Activated CD4-positive, alpha-beta memory T cell treated with anti-CD3 and anti-CD28 coated beads, Interleukin-2, amount 10 ng/mL, durations not matched to agents 7 days and 5 days (primary cell): ENCODE measurements around the gene CHADL. TPM values are rescaled to one million over a fixed set of nuclear protein-coding genes. Genes with fewer than 3 reads are reported as not detected.

Source experiments
- CTCF ChIA-PET: fragments of 350-600 bp; sonication (Branson Sonifier 250); formaldehyde crosslinking; loops from one replicate; lab custom pipeline; 2021; ENCODE audit warnings: antibody characterized with exemption, inconsistent platforms; lab: Charles Lee
- POLR2A ChIA-PET: fragments of 350-600 bp; sonication (Branson Sonifier 250); formaldehyde crosslinking; loops from one replicate; lab custom pipeline; 2021; ENCODE audit warnings: antibody characterized with exemption; lab: Charles Lee
- DNase-seq: peaks from one replicate; pipeline ENCODE4 v3.0.0-alpha.2; 2020
- H3K27ac Mint-ChIP-seq: one replicate; pipeline ENCODE4 v1.8.0; 2021; ENCODE audit warnings: mild to moderate bottlenecking, mixed read lengths
- H3K27me3 Mint-ChIP-seq: one replicate; pipeline ENCODE4 v1.8.0; 2021; ENCODE audit warnings: mixed read lengths
- H3K36me3 Mint-ChIP-seq: one replicate; pipeline ENCODE4 v1.8.0; 2021; ENCODE audit warnings: low read depth, mixed read lengths
- H3K4me1 Mint-ChIP-seq: one replicate; pipeline ENCODE4 v1.8.0; 2021; ENCODE audit warnings: mixed read lengths
- H3K4me3 Mint-ChIP-seq: one replicate; pipeline ENCODE4 v1.8.0; 2021; ENCODE audit warnings: mild to moderate bottlenecking, mixed read lengths
- H3K9me3 Mint-ChIP-seq: one replicate; pipeline ENCODE4 v1.8.0; 2021; ENCODE audit warnings: mixed read lengths
- total RNA-seq, 2 experiments: library from RNA; stranded (reverse); gene quantifications; one replicate each; pipeline ENCODE4 v1.2.3, GENCODE V29; 2021

The CHADL gene
- total RNA-seq, 2 experiments from 2014 or later = 0.18 TPM

GRCh38 chr22:41252365-41252764 lies 11.6 kb upstream of the CHADL start:
- H3K27me3 Mint-ChIP-seq = no peaks in the 10 kb centered on the region
- H3K36me3 Mint-ChIP-seq = peaks cover 73% of the 10 kb centered on the region
- H3K4me1 Mint-ChIP-seq = no peaks in the 10 kb centered on the region
- H3K4me3 Mint-ChIP-seq = no peak overlapping the region
- no peak for DNase-seq
- no peak overlapping the region for H3K27ac Mint-ChIP-seq
- ChIA-PET POLR2A (interaction anchor here (0.9 to 1.3 kb wide), 2 partner anchors 11 to 13 kb away, joined by 3 read pairs; partner anchors contain the start of gene CHADL), CTCF (interaction anchor here (0.7 kb wide), 1 partner anchor 15 kb away, joined by 3 read pairs; no protein-coding TSS in a partner anchor)
- no peaks in the 10 kb centered on the region for H3K9me3 Mint-ChIP-seq

DNA sequence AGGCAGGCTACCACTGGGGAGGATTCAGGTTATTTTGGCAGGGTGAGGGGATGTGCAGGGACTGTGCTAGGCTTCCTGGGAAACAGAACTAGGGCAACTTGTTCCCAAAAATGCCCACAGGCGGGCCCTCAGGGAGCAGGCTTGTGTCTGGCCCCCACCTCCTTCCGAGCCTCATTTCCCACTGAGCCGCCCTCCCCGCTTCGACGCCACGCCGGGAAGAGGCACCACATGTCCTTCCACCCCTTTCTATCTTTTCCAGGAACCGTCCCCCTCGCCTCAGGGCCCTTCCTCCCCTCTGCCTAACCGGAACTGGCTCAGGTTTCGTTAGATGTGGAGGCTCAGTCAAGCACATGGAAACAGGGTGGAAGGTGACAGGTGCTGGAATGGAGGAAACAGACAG lies 9.4 kb upstream of the CHADL start:
- peaks cover 60% of the 10 kb centered on the region for H3K36me3 Mint-ChIP-seq
- POLR2A ChIA-PET = no interaction called here

GRCh38 chr22:41249442-41249841 lies 8.7 kb upstream of the CHADL start:
- no peaks in the 10 kb centered on the region for H3K27me3 Mint-ChIP-seq
- H3K27ac Mint-ChIP-seq = no peak overlapping the region
- no peak overlapping the region for H3K4me3 Mint-ChIP-seq
- H3K36me3 Mint-ChIP-seq = peaks cover 61% of the 10 kb centered on the region
- DNase-seq = no peak
- POLR2A ChIA-PET = no interaction called here
- no peaks in the 10 kb centered on the region for H3K9me3 Mint-ChIP-seq
- CTCF ChIA-PET = no interaction called here
- no peaks in the 10 kb centered on the region for H3K4me1 Mint-ChIP-seq

More for the DNA sequence above, 9.4 kb upstream of the CHADL start:
- CTCF ChIA-PET = no interaction called here
- Mint-ChIP-seq H3K9me3 (no peaks in the 10 kb centered on the region), H3K4me3 (no peak overlapping the region), H3K27ac (no peak overlapping the region), H3K27me3 (no peaks in the 10 kb centered on the region), H3K4me1 (no peaks in the 10 kb centered on the region)
- no peak for DNase-seq

- DNase-seq = no peak
- Mint-ChIP-seq H3K36me3 (peaks cover 56% of the 10 kb centered on the region), H3K9me3 (no peaks in the 10 kb centered on the region), H3K27me3 (no peaks in the 10 kb centered on the region), H3K4me3 (no peak overlapping the region), H3K4me1 (no peaks in the 10 kb centered on the region), H3K27ac (no peak overlapping the region)
- ChIA-PET CTCF (no interaction called here), POLR2A (no interaction called here)
Observed at GRCh38 chr22:41248758-41249157, 8.0 kb upstream of the CHADL start.

DNA sequence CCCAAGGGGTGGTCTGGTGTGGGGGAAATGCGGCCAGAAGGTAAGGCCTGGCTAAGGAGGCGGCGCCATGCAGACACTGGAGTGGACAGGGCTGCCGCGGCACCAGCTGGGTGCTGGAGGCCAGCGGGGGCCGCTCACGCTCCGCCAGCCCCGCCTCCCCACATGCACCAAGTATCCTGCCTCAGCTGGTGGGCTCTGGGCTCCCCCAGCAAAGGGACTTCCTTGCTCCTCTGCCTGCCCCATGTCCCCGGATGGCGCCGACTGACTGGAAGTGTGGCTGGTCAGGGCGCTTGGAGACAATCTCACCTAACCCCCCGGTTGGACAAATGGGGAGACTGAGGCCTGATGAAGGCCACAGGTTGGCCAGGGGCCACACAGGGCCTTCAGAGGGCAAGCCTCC lies 7.6 kb upstream of the CHADL start:
- POLR2A ChIA-PET = no interaction called here
- Mint-ChIP-seq H3K27ac (no peak overlapping the region), H3K4me1 (no peaks in the 10 kb centered on the region), H3K9me3 (no peaks in the 10 kb centered on the region), H3K36me3 (peaks cover 54% of the 10 kb centered on the region), H3K27me3 (no peaks in the 10 kb centered on the region), H3K4me3 (no peak overlapping the region)
- DNase-seq = no peak
- CTCF ChIA-PET = no interaction called here

- H3K36me3 Mint-ChIP-seq = peaks cover 48% of the 10 kb centered on the region
- POLR2A ChIA-PET = no interaction called here
- CTCF ChIA-PET = no interaction called here
- no peak for DNase-seq
- no peak overlapping the region for H3K4me3 Mint-ChIP-seq
- no peaks in the 10 kb centered on the region for H3K4me1 Mint-ChIP-seq
- H3K27me3 Mint-ChIP-seq = no peaks in the 10 kb centered on the region
- no peak overlapping the region for H3K27ac Mint-ChIP-seq
- no peaks in the 10 kb centered on the region for H3K9me3 Mint-ChIP-seq
Observed at GRCh38 chr22:41247703-41248102, 7.0 kb upstream of the CHADL start.

GRCh38 chr22:41245917-41246499 lies 5.3 kb upstream of the CHADL start:
- peaks cover 34% of the 10 kb centered on the region for H3K36me3 Mint-ChIP-seq
- H3K4me1 Mint-ChIP-seq = no peaks in the 10 kb centered on the region
- CTCF ChIA-PET = no interaction called here
- POLR2A ChIA-PET = interaction anchor here (0.6 to 1.4 kb wide), 2 partner anchors 8 to 57 kb away, joined by 3 read pairs; no protein-coding TSS in a partner anchor
- no peaks in the 10 kb centered on the region for H3K27me3 Mint-ChIP-seq
- no peak for DNase-seq
- no peak overlapping the region for H3K4me3 Mint-ChIP-seq
- H3K9me3 Mint-ChIP-seq = no peaks in the 10 kb centered on the region
- no peak overlapping the region for H3K27ac Mint-ChIP-seq

GRCh38 chr22:41243361-41243760 lies 2.6 kb upstream of the CHADL start:
- no peak overlapping the region for H3K4me3 Mint-ChIP-seq
- peaks cover 4% of the 10 kb centered on the region for H3K27me3 Mint-ChIP-seq
- CTCF ChIA-PET = no interaction called here
- POLR2A ChIA-PET = no interaction called here
- no peak overlapping the region for H3K27ac Mint-ChIP-seq
- H3K36me3 Mint-ChIP-seq = peaks cover 18% of the 10 kb centered on the region
- H3K9me3 Mint-ChIP-seq = no peaks in the 10 kb centered on the region
- DNase-seq = no peak
- peaks cover 2% of the 10 kb centered on the region for H3K4me1 Mint-ChIP-seq

DNA sequence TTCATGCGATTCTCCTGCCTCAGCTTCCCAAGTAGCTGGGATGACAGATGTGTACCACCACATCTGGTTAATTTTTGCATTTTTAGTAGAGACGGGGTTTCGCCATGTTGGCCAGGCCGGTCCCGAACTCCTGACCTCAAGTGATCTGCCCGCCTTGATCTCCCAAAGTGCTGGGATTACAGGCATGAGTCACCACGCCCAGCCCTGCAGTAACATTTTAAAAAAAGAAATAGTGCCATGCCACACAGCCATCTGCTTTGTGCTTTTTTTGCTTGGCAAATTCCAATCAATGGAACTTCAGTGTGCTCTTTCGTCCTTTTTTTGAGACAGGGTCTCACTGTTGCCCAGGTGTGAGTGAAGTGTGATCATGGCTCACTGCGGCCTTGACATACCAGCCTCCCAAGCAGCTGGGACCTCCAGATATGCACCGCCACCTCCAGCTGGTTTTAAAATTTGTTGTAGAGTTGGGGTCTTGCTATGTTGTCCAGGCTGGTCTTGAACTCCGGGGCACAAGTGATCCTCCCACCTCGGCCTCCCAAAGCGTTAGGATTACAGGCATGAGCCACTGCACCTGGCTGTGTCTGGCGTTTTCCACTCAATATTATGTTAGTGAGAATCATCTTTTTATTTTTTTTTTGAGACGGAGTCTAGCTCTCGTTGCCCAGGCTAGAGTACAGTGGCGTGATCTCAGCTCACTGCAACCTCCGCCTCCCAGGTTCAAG lies 1.8 kb upstream of the CHADL start:
- ChIA-PET POLR2A (interaction anchor here (1.0 kb wide), 1 partner anchor 221 kb away, joined by 3 read pairs; no protein-coding TSS in a partner anchor), CTCF (no interaction called here)
- H3K4me1 Mint-ChIP-seq = peaks cover 2% of the 10 kb centered on the region
- DNase-seq = no peak
- H3K27me3 Mint-ChIP-seq = peaks cover 4% of the 10 kb centered on the region
- no peak overlapping the region for H3K27ac Mint-ChIP-seq
- H3K36me3 Mint-ChIP-seq = peaks cover 15% of the 10 kb centered on the region
- H3K4me3 Mint-ChIP-seq = no peak overlapping the region
- no peaks in the 10 kb centered on the region for H3K9me3 Mint-ChIP-seq

DNA sequence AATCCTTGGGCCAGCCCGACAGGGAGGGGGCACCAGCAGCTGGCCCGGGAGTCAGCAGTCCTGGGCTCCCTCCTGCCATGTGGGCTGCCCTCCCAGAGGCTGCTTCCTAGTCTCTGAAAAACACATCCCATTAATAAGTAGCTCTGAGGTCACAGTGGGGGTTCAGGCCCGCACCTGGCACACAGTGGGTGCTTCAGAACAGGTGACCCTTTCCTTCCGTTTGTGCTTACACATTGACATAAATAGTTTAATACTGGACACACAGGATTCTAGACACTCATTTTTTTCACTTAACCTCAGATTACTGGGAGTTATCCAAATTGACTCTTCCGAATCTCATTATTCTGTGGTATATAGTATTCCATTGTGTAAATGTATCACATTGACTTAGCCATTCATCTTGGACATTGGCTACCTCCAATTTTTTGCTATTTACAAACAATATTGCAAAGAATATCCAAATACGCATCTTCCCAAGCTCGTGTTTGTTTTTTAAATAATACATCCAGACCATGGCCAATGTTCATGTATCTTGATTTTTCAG lies 474 bp upstream of the CHADL start:
- peaks cover 4% of the 10 kb centered on the region for H3K27me3 Mint-ChIP-seq
- no peak overlapping the region for H3K4me3 Mint-ChIP-seq
- peaks cover 7% of the 10 kb centered on the region for H3K36me3 Mint-ChIP-seq
- no peak overlapping the region for H3K27ac Mint-ChIP-seq
- POLR2A ChIA-PET = interaction anchor here (0.5 to 0.9 kb wide), 3 partner anchors 12 to 301 kb away, joined by 3 read pairs; no protein-coding TSS in a partner anchor
- CTCF ChIA-PET = no interaction called here
- DNase-seq = no peak
- peaks cover 7% of the 10 kb centered on the region for H3K4me1 Mint-ChIP-seq
- no peaks in the 10 kb centered on the region for H3K9me3 Mint-ChIP-seq

DNA sequence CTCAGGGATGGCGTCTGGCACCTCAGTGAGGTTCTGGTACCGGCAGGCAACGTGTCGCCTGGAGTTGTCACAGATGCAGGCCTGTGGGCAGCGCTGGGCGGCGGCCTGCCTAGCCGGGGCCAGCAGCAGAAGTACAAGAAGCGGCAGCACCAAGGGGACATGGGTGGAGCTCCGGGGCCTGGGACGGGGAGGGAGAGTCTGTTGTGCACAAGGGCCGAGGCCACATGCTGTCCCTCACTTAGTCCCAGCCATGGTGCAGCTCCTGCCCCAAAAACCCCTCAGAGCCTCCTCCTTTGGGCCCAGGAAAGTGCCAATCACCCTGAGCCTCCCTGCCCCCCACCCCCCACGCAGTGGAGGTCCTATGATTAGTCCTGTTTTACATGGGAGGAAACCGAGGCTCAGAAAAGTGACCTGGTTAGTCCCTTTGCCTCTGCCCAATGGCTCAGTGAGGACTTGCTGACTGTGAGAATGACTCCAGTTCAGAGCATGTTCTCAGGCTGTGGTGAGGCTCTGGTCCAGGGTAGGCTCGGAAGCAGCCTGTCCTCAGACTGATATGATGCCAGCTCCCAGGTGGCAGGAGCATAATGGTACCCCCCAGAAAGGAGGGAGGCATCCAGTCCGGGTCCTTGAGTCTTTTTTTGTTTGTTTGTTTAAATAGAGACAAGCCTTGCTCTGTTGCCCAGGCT lies 1.1 kb downstream of the CHADL start:
- peaks cover 4% of the 10 kb centered on the region for H3K27me3 Mint-ChIP-seq
- H3K27ac Mint-ChIP-seq = no peak overlapping the region
- ChIA-PET POLR2A (interaction anchor here (3.2 kb wide), 1 partner anchor 21 kb away, joined by 18 read pairs; no protein-coding TSS in a partner anchor), CTCF (interaction anchor here (4.6 kb wide), 1 partner anchor 317 kb away, joined by 142 read pairs; no protein-coding TSS in a partner anchor)
- H3K9me3 Mint-ChIP-seq = no peaks in the 10 kb centered on the region
- peaks cover under 1% of the 10 kb centered on the region for H3K36me3 Mint-ChIP-seq
- H3K4me1 Mint-ChIP-seq = peaks cover 7% of the 10 kb centered on the region
- no peak for DNase-seq
- H3K4me3 Mint-ChIP-seq = no peak overlapping the region

GRCh38 chr22:41238570-41239442 lies 1.9 kb downstream of the CHADL start:
- Mint-ChIP-seq H3K27me3 (peaks cover 4% of the 10 kb centered on the region), H3K27ac (peak overlapping the region; percentile 4), H3K4me3 (peak overlapping the region; percentile 65), H3K9me3 (no peaks in the 10 kb centered on the region), H3K4me1 (peaks cover 7% of the 10 kb centered on the region), H3K36me3 (no peaks in the 10 kb centered on the region)
- ChIA-PET POLR2A (interaction anchor here (1.3 to 3.2 kb wide), 5 partner anchors 7 to 63 kb away, joined by 3 to 18 read pairs (median 12); partner anchors contain the start of genes RANGAP1 and ZC3H7B), CTCF (interaction anchor here (1.0 to 4.6 kb wide), 15 partner anchors 22 to 556 kb away, joined by 3 to 142 read pairs (median 4); partner anchors contain the start of genes L3MBTL2 and RANGAP1)
- no peak for DNase-seq
